ENCODE results near the gene RNU1-4.
"Not testable (repeated sequence)": the region's sequence is repeated elsewhere in the genome, so short reads cannot be mapped to it uniquely, and the experiment has no call there.

DNA sequence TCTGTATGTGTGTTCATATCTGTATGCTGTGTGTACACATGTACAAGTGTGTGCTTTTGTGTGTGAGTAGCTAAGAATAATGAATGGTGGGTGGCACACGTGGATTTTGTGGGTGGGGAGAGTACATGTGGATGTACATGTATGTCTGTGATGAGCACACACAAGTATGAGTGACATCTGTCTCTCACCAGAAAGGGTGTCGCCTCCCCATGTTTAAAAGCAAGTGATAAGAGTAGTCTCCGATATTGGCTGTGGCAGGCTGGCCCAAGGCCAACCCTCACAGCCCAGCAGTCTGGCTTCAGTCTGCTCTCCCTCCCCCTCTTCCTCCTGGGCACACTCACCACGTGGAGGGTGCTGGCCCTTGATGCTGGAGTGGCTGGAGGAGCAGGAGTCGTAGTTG is 36.7 kb upstream of the RNU1-4 start:
- TF ChIP-seq, protein P1, sequence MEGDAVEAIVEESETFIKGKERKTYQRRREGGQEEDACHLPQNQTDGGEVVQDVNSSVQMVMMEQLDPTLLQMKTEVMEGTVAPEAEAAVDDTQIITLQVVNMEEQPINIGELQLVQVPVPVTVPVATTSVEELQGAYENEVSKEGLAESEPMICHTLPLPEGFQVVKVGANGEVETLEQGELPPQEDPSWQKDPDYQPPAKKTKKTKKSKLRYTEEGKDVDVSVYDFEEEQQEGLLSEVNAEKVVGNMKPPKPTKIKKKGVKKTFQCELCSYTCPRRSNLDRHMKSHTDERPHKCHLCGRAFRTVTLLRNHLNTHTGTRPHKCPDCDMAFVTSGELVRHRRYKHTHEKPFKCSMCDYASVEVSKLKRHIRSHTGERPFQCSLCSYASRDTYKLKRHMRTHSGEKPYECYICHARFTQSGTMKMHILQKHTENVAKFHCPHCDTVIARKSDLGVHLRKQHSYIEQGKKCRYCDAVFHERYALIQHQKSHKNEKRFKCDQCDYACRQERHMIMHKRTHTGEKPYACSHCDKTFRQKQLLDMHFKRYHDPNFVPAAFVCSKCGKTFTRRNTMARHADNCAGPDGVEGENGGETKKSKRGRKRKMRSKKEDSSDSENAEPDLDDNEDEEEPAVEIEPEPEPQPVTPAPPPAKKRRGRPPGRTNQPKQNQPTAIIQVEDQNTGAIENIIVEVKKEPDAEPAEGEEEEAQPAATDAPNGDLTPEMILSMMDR (conservative IDR thresholded peaks at IDR 0.05 in 1 of 2, IDR thresholded peaks at IDR 0.05 in 1 of 2; ENCODE audit: low read depth in 1 of 2, low read length in 2 of 2), result not testable (repeated sequence)
- not testable (repeated sequence) for TF ChIP-seq EZH2 (IDR thresholded peaks at IDR 0.05; ENCODE audit: low read length, missing control alignments)
